GM21367 (cell line): ENCODE data around the gene PIP5K1A.
"Not testable (repeated sequence)": the region's sequence is repeated elsewhere in the genome, so short reads cannot be mapped to it uniquely, and the experiment has no call there.

Experiments used
- ATAC-seq: cut with Tn5 transposase; IDR thresholded peaks from one replicate; pipeline ENCODE4 v1.9.1; 2021; ENCODE audit not compliant: unreplicated experiment

Gene PIP5K1A

GRCh38 chr1:151251656-151252470 is 53.5 kb downstream of the PIP5K1A start:
- no peak for ATAC-seq

- peak; percentile 86 for ATAC-seq
Measured at GRCh38 chr1:151254217-151255213, 56.2 kb downstream of the PIP5K1A start, which contains the start of gene PSMD4. TSS of gene PSMD4 (plus strand) at chr1:151254734. CDS start at chr1:151254783, 49 bp downstream.

GRCh38 chr1:151255381-151255780 is 57.0 kb downstream of the PIP5K1A start:
- no peak for ATAC-seq

GRCh38 chr1:151259351-151259750 is 61.0 kb downstream of the PIP5K1A start:
- ATAC-seq: no peak

GRCh38 chr1:151265446-151266236 is 67.3 kb downstream of the PIP5K1A start:
- no peak for ATAC-seq

GRCh38 chr1:151266315-151266714 is 68.0 kb downstream of the PIP5K1A start:
- ATAC-seq: no peak

GRCh38 chr1:151266821-151267220 is 68.5 kb downstream of the PIP5K1A start:
- no peak for ATAC-seq

GRCh38 chr1:151267760-151268159 is 69.4 kb downstream of the PIP5K1A start:
- ATAC-seq: no peak

- no peak for ATAC-seq
Measured at GRCh38 chr1:151273924-151274466, 75.6 kb downstream of the PIP5K1A start.

GRCh38 chr1:151275341-151275740 is 77.0 kb downstream of the PIP5K1A start:
- ATAC-seq: not testable (repeated sequence)

- no peak for ATAC-seq
Measured at GRCh38 chr1:151277249-151277648, 78.9 kb downstream of the PIP5K1A start.

- ATAC-seq: peak; percentile 34
Measured at GRCh38 chr1:151281225-151281968, 83.0 kb downstream of the PIP5K1A start.

- peak; percentile 81 for ATAC-seq
Measured at GRCh38 chr1:151281969-151282882, 83.9 kb downstream of the PIP5K1A start, which contains the start of gene ZNF687. TSS of gene ZNF687 (plus strand) at chr1:151282299. CDS start at chr1:151286292, 3,993 bp downstream.

GRCh38 chr1:151282883-151283725 is 84.8 kb downstream of the PIP5K1A start:
- no peak for ATAC-seq

- ATAC-seq: no peak
Measured at GRCh38 chr1:151284013-151284577, 85.7 kb downstream of the PIP5K1A start.

- no peak for ATAC-seq
Measured at GRCh38 chr1:151286619-151287340, 88.4 kb downstream of the PIP5K1A start.

- ATAC-seq: no peak
Measured at GRCh38 chr1:151287341-151287699, 89.0 kb downstream of the PIP5K1A start.
